GOT3 (cell line): Measurements from ENCODE around the gene VWA5B1.
"Not testable (repeated sequence)": the region's sequence is repeated elsewhere in the genome, so short reads cannot be mapped to it uniquely, and the experiment has no call there.

ENCODE experiments used
- DNase-seq: peaks from one replicate; lab custom pipeline; 2025; ENCODE audit warnings: mixed read lengths; lab: John Stamatoyannopoulos, UW

Gene VWA5B1

DNA sequence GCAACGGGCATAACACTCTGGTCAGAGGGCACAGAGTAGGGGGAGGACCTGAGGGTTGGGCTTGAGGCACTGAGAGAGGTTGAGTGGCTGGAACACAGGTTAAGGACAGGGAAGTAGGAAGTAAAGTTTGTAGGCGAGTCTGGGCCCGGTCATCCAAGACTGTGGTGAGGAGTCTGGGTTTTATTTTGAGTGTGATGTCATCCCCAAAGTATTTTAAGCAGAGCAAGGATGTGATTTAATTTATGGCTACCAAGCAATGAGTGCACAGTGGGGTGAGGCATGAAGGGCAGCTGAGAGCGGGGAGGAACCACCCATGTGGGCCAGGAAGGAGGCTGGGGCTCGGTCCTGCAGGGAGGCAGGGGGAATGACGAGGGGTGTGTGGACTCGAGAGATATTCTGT, 11.2 kb upstream of the VWA5B1 start:
- no peak for DNase-seq

DNA sequence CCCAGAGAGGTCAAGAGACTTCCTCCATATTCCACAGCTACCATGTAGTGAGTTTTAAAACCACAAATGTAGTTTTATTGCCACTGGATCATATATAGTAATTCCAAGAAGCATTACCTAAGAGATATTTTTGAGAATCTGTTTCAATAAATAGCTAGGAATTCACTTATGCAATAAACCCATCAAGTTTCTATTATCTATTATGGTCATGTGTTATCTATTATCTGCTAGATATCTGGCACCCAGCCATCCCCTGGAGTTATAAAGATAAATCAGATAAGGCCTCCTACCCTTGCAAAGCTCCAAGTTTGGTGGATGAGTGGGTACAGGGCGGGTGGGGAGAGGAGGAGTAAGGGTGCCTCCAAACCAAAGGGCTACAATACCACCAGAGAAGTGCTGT, 10.3 kb upstream of the VWA5B1 start:
- no peak for DNase-seq

DNA sequence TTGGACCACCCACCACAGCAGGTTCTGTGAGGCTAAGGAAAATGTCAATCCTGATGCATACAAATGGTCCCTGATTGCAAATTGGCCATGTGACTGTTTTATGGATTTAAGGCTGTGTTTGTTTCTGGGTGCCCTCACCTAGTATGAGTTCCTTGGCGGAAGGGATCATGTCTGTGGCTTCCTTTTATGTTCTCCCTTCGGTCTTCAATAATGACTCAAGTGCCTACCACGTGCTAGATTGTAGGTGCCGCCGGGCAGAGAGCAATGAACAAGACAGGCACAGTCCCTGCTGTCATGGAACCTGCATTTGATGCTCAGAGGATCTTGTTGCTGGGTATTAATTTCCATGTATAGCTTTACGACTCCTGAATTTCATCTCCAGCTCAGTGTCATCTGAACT, 9.8 kb upstream of the VWA5B1 start:
- no peak for DNase-seq

DNA sequence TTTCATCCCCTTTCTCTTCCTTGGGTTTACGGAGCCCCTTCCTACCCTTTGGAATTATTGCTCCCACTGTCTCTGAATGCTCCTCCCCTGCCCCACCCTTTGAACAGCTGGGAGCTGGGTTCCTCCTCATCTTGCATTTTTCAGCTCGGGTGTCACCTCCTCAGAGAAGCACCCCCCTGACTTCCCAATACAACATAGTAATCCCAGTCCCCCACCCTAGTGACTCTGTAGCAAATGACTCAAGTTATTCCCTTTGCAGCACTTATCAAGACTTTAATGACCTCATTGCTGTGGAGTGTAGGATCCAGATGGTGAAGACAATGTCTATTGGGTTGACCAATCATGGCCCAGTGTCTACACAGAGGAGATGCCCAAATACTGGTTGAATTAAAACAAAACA, 8.9 kb upstream of the VWA5B1 start:
- no peak for DNase-seq

DNA sequence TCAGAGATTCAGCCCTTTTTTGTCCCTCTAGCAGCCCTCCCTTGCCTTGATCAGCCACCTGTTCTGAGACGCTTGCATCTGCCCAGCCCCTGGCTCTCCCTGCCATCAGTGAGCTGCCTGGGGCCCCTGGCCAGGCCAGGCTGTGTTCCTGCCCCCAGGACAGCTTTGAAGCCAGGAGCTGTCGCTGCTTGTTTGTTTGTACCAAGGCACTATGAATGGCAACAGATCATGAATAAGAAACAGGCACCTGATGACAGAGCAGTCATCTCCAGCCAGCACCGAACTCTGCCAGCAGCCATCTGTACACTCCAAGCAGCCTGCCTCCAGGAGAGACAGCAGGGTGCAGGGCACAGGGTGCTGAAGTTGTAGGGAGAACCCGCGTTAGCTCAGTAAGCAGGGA, 8.1 kb upstream of the VWA5B1 start:
- no peak for DNase-seq

DNA sequence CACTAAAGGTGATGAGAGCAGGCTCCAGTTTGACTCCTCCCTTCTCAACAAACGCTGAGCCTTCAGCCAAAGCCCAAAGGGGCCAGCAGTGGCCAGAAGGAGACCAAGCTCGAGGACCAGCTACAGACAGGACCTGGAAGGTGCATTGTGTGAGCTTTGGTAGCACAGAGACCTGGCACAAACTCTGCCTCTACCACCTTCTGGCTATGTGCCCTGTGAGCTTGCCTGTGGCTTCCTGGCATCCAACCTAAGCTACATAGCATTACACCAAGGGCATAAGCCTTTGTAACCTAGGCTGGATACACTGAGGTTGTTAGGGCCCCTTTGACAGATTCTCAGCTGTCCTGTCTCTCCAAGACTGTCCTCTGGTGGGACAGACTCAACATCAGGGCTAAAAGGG, 6.6 kb upstream of the VWA5B1 start:
- no peak for DNase-seq

DNA sequence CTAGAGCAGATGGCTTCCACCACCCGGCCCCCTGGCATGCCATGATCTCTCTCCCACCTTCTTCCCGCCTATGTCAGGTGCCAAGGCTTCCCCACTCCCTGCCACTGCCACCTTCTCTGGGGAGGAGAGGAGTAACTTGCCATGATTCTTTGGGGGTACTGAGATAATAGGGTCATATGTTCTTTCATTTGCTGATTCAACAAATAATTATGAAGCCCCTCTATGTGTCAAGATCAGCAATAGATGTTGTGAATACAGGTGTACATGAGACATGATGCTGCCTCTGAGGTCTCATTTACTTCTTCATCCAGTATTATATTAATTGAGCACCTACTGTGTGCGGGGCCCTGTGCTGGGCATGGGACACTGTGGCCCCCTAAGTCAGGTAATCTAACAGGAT, 6.0 kb upstream of the VWA5B1 start:
- no peak for DNase-seq

DNA sequence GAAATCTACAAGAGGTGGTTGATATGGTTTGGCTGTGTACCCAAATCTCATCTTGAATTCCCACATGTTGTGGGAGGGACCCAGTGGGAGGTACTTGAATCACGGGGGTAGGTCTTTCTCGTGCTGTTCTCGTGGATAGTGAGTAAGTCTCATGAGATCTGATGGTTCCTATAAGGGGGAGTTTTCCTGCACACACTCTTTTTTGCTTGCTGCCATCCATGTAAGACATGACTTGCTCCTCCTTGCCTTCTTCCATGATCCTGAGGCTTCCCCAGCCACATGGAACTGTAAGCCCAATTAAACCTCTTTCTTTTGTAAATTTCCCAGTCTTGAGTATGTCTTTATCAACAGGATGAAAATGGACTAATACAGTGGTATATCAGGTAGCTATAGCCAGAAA, 5.2 kb upstream of the VWA5B1 start:
- no peak for DNase-seq

DNA sequence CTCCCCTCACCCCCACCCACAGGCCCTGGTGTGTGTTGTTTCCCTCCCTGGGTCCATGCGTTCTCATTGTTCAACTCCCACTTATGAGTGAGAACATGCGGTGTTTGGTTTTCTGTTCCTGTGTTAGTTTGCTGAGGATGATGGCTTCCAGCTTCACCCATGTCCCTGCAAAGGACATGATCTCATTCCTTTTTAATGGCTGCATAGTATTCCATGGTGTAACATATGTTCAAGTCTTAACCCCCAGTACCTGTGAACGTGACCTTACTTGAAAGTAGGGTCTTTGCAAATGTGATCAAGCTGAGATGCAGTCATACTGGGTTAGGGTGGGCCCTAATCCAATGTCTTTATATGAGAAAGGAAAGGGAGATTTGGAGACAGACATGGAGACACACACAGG, 3.0 kb upstream of the VWA5B1 start:
- not testable (repeated sequence) for DNase-seq

DNA sequence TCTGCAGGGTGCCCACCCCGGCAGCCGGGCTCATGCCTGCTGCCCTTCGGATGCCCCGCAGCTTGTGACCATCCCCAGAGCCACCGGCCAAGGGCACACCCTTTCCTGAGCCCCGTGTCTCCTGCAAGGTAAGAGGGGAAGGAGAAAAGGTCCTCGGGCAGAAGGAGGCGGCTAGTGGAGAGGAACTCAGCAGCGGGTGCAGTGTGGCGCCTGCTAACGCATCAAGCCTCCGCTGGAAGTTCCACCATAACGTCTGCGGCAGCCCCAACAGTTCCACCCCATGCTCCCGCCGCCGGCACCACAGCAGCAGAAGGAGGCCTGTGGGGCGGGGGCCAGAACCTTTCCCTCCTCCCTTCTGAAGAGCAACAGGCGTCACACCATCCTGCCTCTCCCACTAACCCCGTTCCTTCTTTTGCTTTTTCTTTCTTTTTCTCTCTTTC, 990 bp downstream of the VWA5B1 start:
- no peak for DNase-seq

DNA sequence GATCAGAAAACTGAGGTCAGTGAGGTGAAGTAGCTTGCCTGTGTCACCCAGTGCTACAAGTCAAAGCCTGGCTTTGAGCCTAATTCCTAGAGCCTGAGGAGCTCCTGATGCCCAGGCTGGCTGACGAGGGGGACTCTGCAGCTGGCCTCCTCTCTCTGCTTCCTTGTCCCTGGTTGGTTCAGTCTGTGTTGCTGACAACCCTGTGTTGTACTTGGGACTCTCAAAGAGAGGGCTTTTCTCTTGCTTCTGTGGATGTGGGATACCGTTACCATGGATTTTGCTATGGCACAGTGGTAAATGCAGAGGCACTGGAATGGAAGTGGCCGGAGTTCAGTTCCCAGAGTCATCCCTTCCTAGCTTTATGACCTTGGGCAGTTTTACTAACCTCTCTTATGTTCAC, 8.0 kb downstream of the VWA5B1 start:
- DNase-seq = no peak

DNA sequence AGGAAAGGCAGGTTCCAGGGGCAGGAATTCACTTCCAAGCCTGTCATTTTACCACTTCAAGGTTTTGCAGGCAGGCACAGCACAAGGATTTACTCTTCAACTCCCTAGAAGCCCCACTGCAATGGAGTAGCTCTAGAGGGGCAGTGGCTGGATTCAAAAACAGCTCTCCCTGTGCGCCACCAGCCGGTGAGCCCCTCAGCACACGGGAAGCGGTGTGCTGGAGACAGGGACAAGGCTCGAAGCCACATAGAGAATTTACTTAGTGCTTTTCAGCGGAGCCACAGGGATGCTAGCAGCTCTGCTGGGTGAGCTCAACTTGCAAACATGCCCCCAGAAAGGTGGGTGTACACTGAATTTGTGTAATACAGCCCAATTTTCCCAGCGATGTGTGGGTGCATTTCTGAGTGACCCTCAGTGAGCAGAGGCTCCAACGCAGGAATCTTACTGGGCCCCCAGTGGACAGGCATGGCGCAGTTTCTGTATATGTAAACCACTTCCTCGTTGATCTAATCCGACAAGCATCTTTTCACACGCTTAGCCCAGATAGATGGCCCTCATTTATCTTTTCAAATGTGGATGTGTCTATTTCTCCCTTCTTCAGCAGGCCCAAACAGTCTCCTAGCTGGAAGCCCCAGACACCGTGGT, 10.9 kb downstream of the VWA5B1 start:
- no peak for DNase-seq

DNA sequence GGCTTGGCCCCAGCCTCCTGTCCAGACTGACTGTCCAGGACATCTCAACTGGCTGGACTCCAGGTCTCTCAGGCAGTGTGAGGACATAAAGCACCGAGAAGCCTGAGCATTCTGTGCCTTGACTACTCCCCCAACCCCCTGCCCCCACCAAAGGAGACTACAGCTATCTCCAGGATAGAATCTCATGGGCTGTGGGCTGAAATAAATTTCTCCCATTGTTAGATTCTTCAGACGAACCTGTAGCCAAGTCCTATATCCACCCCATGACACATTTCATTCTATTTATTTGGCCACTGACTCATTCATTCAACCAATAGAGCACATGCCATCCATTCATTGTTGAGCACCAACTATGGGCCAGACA, 11.4 kb downstream of the VWA5B1 start:
- no peak for DNase-seq

DNA sequence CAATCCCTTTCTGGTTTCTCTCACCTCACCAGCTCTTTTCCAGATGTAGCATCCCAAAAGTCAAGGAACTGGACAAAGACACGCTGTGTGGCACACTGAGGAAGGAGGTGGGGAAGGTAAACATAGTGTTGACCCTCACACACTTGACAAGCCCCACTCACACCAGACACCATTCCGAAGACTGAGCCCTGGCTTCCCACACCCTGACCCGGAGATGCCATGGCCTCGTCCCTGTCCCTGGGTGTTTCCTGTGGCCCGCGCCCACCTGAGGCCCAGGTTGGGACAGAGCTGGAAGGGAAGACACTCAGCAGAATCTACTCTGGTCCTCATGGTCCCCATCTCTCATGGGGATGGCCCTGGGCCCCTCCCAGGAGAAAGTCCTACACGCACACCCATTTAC, 16.4 kb downstream of the VWA5B1 start:
- DNase-seq = no peak

DNA sequence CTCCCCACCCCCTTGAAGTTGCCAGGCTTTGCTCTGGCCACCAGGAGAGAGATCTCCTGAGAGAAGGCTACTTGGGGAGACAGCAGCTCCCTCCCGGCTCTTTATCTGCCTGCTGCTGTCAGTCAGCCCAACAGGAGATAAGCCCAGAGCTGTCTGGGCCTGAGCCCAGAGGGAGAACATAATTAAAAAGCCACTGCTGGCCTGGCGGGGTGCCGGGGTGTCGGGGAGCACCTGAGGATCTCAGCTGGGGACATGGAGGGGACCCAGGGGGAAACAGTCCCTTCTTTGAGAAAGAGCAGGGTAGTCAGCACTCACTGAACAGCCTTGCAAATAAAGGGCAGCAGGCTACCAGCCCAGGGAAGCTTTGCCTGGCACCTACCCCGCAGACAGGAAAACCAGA, 17.9 kb downstream of the VWA5B1 start:
- no peak for DNase-seq

DNA sequence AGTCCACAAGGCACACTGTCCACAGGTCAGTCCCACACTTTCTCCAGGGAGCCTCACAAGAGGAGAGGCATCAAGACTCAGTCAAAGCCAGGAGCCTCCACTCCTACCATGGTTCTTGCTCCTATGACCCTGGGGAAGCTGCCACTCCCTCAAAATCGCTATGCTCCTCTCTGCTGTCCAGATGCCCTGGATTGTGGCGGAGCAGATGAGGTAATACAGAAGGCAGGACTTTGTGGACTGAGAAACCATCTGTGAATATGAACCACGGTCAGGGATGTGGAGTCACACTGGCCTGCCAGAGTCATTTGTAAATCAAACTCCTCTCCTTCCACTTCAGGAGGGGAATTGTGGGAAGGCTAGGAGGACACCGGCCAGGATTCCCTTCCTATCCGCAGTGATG, 20.6 kb downstream of the VWA5B1 start:
- DNase-seq = no peak

DNA sequence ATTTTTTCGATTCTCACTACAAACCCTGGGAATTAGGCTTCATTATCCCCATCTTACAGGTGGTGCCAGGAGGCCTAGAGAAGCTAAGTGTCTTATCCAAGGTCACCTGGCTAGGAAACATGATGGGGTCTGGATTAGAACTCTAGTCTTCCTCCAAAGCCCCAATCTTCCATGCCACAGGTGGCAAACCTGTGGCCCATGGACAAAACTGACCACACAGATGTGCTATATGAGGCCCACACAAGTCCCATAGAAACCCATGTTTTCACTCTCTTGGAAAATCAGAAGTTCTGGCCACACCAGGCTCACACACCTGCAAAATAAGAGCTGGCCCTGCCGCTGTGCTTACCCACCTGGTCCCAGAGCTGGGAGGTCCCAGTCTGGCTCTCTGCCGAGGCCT, 21.6 kb downstream of the VWA5B1 start:
- no peak for DNase-seq

DNA sequence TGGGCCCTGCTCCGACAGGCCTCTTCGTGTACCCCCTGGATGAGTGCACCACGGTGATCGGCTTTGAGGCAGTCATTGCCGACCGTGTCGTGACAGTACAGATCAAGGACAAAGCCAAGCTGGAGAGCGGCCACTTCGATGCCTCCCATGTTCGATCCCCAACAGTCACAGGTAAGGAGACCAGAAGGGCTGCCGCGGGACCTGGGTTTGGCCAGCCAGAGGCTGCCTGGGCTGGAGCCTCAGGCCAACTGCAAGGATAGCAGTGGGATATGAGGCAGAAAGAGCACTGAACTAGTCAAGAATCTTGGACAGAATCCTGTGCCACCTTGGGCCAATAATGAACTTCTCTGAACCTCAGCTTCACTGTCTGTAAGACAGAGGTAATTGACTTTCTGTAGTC, 22.1 kb downstream of the VWA5B1 start:
- no peak for DNase-seq

DNA sequence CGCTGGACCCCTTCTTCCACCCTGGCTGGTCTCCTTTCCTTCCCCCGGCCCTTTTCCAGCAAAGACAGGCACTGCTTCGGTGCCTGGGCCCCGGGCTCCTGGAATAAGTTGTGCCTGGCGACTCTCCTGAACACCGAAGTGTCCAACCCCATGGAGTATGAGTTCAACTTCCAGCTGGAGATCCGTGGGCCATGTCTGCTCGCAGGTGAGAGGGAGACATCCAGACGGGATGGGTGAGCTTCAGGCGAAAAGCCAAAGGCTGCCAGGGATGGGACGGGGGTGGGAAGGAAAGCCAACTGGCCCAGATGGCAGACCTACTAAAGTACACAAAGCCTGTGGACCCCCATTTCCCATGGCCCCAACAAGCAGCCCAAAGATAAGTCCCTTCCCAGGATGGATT, 26.8 kb downstream of the VWA5B1 start:
- no peak for DNase-seq

DNA sequence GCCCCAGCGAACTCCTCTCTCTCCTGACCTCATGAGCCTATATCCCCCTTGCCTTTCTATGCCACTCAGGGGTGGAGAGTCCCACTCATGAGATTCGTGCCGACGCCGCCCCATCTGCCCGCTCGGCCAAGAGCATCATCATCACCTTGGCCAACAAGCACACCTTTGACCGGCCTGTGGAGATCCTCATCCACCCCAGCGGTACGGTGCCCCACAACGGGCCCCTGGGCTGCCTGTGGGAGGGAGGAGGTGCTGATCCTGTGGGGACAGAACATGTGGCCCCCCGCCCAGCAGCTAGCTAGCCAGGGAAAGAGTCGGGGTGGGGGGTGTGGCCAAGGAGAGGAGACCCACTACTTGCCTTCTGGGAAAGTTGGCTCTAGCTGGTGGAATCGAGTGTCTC, 27.8 kb downstream of the VWA5B1 start:
- no peak for DNase-seq

DNA sequence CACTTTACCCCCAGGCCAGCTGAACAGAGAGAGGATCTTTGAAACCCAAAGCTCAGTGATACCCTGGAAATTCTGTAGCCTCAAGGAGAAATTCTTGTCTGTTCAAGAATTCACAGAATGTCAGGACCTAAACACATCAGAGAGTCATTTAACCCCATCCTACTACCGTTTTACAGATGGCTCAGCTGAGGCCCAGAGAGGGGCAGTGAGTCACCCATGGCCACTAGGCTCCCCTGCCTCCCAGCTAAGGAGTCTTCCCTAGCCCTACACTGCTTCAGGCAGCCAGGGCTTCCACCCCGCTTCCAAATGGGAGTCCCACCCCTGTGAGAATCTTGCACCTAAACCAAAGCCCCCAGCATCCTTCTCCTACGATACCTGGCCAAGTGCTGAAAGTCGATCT, 28.3 kb downstream of the VWA5B1 start:
- no peak for DNase-seq

DNA sequence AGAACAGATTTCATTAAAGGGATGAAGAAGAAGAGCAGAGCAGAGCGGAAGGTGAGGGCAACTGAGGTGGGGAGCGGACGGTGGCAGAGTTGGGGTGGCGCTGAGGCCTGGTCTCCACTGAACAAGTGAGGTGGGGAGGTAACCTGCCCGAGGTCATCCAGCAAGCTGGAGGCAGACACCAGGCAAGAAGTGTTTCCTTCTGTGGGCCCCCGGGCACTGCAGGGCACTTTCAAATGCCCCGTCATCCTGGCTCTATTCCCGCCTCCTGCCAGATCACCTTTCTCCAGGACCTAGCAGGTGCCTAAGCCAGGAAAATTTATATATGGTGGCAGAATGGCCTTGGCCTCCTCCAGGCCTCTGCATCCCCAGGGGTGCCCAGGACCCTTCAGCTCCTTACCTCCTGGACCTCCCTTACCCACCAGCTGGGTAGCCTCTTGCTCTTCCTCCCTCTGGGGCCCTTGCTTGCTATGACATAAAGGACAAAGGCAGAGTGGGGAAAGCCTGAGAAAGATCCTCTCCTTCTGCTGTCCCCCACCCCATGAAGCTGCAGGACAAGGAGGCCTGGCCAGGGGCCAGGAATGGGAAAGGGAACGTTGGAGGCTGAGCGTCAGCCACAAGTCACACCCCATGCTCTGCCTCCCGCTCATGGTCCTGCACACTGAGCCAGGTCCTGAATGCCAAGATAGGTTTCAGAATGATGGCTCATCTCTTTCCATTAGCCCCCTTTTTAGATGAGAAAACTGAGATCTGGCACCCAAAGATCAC, 29.0 kb downstream of the VWA5B1 start:
- no peak for DNase-seq

DNA sequence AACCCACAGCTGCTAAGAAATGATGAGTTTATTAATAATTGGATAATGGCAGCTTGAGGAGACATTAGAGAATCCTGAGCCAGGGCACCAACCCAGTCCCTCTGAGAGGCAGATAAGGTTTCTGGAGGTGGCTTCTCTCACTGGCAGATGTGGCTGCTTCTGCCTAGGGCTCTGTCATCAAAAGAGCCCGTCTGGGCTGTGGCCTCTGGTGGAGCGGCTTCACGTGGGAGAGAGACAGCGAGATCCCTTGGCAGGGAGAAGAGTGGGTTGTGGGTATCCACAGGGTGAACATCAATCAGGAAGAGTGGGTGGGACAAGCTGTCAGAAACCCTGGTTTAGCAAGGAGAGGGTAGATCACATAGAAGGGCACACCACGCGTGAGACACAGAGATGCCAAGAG, 30.0 kb downstream of the VWA5B1 start:
- DNase-seq = no peak

DNA sequence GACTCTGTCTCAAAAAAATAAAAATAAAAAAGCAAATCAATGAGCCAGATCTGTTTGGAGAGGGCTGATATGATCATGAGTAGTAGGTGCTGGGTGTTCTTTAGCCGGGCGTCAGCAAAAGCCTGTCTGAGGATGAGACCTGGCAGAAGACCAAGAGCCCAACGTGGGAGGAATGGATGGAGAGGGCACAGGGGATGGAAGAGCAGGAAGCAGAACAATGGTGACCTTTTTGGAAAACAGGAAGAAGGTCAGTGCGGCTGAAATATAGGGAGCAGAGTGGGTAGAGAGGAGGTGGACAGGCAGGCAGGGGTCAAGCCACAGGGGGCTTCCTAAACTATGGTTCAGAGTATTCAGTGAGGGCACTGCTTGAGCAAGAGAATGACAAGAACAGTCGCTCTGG, 30.9 kb downstream of the VWA5B1 start:
- no peak for DNase-seq
